Left lung (tissue), 10 donors: ENCODE data around the gene CYB5D1. TPM values are rescaled to one million over a fixed set of nuclear protein-coding genes. Genes with fewer than 3 reads are reported as not detected.
A peak's percentile ranks its signal among the peaks of the same experiment; 100 is the strongest.

ENCODE experiments used
- ATAC-seq: fragments of 200-7000 bp; cut with Tn5 transposase; one replicate; pipeline ENCODE4 v1.9.1; 2020; ENCODE audit warnings: moderate library complexity
- DNase-seq, 4 donors: peaks; one replicate each; pipeline ENCODE4 v3.0.0-alpha.2; 2013 to 2020
- H3K27ac ChIP-seq, 2 donors: fragments of 200-600 bp; sonication (generic) in 1 of 2; one replicate each; pipeline versions ENCODE4 v1.5.0 to v1.8.0; 2020 to 2021
- H3K27me3 ChIP-seq, 2 donors: fragments of 200-600 bp; sonication (generic) in 1 of 2; one replicate each; pipeline versions ENCODE4 v1.5.0 to v1.8.0; 2020 to 2021
- H3K36me3 ChIP-seq, 2 donors: fragments of 200-600 bp; sonication (generic) in 1 of 2; one replicate each; pipeline versions ENCODE4 v1.5.0 to v1.8.0; 2020 to 2021
- H3K4me1 ChIP-seq, 2 donors: fragments of 200-600 bp; one replicate each; pipeline ENCODE4 v1.8.0; 2021
- H3K4me3 ChIP-seq, 2 donors: fragments of 200-600 bp; sonication (generic) in 1 of 2; one replicate each; pipeline versions ENCODE4 v1.5.0 to v1.8.0; 2020 to 2021; ENCODE audit warnings: mild to moderate bottlenecking in 1 of 2
- H3K9me3 ChIP-seq, 2 donors: fragments of 200-600 bp; sonication (generic) in 1 of 2; one replicate each; pipeline versions ENCODE4 v1.5.0 to v1.8.0; 2020 to 2021
- intact Hi-C, 2 donors: fragments of 100-400 bp; cut with DNase I; formaldehyde crosslinking; loops; one replicate each; pipeline versions ENCODE4 v1.11.2 to v1.14.2; 2022
- polyA plus RNA-seq, 6 donors: library from polyadenylated mRNA; unstranded; fragments of 120-200 nt; gene quantifications; one replicate each; pipeline ENCODE4 v1.2.1, GENCODE V29; 2013; ENCODE audit not compliant: insufficient read length in 6 of 6
- total RNA-seq, 2 donors: library from RNA; stranded (reverse); fragmentation: NEBNext Ultra II Directional; extraction: Animal tissue kit (Norgen Biotek cat#: 25700); gene quantifications; one replicate each; pipeline ENCODE4 v1.2.1, GENCODE V29; 2021
- TF ChIP-seq, protein P1 (sequence below), 2 donors: fragments of 200-600 bp; sonication (generic) in 1 of 2; IDR thresholded peaks; one replicate each; pipeline versions ENCODE4 v1.5.0 to v1.8.0; 2021; ENCODE audit warnings: antibody characterized with exemption in 2 of 2
- donor health status: DM: no; HTN: yes; CAD: no.
- donor health status: DM: no; HTN: no; CAD: no.

The CYB5D1 gene
- total and polyA plus RNA-seq, 8 donors, result 9.8 to 25.8 (median 19.2) TPM

DNA sequence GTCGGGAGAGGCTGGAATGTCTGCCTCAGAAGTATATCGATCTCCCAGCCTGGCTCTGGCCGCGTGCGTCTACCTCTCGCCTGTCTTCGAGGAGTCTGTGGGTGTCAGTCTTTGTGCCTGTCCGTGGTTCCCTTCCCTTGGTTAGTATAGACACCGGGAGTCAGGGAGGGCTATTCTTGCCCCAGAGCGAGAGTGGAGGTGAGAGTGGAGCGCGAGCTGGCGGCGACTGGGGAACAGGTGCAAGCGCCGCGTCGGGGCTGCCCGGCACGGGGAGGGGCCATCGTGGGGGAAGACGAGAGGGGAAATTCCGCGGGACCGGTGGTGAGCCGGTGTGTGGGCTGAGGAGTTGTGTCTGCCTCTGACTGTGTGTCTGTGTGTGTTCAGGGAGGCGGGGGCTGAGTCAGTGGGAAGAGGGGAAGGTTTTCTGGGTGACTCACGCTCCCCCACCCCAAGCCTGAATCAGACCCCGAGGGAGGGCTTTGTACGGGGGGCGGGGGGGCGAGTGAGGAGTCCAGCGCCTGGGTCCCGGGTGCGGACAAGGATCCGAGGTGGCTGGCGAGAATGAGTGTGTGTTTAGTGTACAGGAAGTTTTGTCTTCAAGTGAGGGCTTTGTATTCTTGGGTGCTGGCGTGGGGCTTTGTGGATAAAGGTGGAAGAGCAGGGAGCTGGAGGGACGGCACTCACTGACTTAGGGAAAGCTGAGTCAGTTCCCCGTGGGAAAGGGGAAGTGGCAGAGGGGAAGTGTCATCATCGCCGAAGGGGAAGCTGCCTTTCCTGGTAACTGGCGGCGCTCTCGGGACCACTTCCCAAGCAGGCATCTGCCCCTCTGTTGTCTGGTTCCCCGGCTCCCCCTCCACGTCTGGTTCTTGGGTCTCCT lies 15.2 kb upstream of the CYB5D1 start:
- ATAC-seq, result peak; percentile 28
- Histone ChIP-seq H3K4me3 (peak overlapping the region; percentile 63 to 82), H3K4me1 (peaks cover 28 to 58% of the 10 kb centered on the region in 2 donors), H3K9me3 (no peaks in the 10 kb centered on the region), H3K36me3 (peaks cover 0 to 26% of the 10 kb centered on the region in 2 donors), H3K27ac (peak overlapping the region; percentile 99 to 100), H3K27me3 (no peaks in the 10 kb centered on the region)
- intact Hi-C loops, result no loop called here
- DNase-seq, result peak; percentile 54 to 94 (median 82)
- TF ChIP-seq, protein P1, sequence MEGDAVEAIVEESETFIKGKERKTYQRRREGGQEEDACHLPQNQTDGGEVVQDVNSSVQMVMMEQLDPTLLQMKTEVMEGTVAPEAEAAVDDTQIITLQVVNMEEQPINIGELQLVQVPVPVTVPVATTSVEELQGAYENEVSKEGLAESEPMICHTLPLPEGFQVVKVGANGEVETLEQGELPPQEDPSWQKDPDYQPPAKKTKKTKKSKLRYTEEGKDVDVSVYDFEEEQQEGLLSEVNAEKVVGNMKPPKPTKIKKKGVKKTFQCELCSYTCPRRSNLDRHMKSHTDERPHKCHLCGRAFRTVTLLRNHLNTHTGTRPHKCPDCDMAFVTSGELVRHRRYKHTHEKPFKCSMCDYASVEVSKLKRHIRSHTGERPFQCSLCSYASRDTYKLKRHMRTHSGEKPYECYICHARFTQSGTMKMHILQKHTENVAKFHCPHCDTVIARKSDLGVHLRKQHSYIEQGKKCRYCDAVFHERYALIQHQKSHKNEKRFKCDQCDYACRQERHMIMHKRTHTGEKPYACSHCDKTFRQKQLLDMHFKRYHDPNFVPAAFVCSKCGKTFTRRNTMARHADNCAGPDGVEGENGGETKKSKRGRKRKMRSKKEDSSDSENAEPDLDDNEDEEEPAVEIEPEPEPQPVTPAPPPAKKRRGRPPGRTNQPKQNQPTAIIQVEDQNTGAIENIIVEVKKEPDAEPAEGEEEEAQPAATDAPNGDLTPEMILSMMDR (IDR thresholded peaks at IDR 0.05), result peak in 1 of 2 donors; percentile 9

DNA sequence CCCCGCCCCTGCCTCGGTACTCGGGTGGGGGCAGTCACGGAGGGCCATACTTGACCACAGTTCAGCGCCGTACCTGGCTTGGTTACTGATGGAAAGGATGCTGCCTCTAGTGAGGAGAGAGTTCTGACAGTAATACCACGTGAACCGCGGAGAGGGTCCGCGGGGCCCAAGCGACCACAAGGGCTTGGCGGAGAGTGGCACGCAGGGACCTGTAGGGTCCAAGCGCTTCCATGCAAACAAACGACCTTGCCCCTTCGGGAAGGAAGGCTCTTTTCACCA lies 14.6 kb upstream of the CYB5D1 start:
- Histone ChIP-seq H3K27ac (peak overlapping the region; percentile 99 to 100), H3K36me3 (peaks cover 0 to 32% of the 10 kb centered on the region in 2 donors), H3K4me3 (peak overlapping the region; percentile 63 to 82), H3K9me3 (no peaks in the 10 kb centered on the region), H3K27me3 (no peaks in the 10 kb centered on the region), H3K4me1 (peaks cover 26 to 54% of the 10 kb centered on the region in 2 donors)
- ATAC-seq, result no peak
- no peak for DNase-seq
- intact Hi-C loops, result no loop called here
- TF ChIP-seq, protein P1 (IDR thresholded peaks at IDR 0.05), result no peak

DNA sequence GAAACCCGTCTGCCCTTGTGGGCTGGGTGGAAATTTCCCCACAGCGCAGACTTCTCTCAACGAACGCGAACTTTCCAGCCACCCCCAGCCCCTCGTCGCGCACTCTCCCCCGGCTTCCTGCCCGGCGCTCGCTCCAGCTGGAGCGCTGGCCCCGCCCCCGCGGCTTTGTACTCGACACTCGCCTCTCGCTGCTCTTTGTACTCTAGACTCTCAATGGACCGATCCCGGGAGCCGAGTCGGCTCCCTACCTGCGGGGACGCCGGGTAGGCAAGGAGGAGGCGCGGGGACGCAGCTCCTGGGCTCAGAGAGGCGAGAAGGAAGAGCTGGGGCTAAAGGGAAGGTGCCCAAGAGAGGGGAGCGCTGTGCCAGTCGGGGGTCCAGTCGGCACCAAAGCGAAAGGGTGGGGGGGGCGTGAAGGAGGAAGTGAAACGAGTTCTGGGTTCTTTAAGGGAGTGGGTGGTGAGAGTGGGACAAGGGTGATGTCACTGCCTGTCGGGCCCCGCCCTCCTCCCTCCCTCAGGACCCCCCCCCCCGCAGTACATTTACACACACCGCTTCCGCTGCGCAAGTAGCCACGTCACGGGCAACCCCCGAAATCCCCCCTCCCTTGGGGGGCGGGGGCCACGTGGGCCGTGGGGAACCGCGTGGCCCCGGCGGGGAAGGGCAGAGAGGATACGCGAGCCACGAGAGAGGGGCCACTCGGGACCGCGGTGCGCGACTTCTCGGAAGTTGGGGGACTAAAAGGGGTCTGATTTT lies 14.1 kb upstream of the CYB5D1 start:
- peaks cover 23 to 52% of the 10 kb centered on the region in 2 donors for H3K4me1 ChIP-seq
- H3K27me3 ChIP-seq, result no peaks in the 10 kb centered on the region
- H3K36me3 ChIP-seq, result peaks cover 0 to 37% of the 10 kb centered on the region in 2 donors
- peak; percentile 81 to 95 (median 88) for DNase-seq
- intact Hi-C loops, result no loop called here
- H3K4me3 ChIP-seq, result peak overlapping the region; percentile 63 to 82
- peak; percentile 55 for ATAC-seq
- TF ChIP-seq, protein P1 (IDR thresholded peaks at IDR 0.05), result no peak
- H3K9me3 ChIP-seq, result no peaks in the 10 kb centered on the region
- H3K27ac ChIP-seq, result peak overlapping the region; percentile 99 to 100

DNA sequence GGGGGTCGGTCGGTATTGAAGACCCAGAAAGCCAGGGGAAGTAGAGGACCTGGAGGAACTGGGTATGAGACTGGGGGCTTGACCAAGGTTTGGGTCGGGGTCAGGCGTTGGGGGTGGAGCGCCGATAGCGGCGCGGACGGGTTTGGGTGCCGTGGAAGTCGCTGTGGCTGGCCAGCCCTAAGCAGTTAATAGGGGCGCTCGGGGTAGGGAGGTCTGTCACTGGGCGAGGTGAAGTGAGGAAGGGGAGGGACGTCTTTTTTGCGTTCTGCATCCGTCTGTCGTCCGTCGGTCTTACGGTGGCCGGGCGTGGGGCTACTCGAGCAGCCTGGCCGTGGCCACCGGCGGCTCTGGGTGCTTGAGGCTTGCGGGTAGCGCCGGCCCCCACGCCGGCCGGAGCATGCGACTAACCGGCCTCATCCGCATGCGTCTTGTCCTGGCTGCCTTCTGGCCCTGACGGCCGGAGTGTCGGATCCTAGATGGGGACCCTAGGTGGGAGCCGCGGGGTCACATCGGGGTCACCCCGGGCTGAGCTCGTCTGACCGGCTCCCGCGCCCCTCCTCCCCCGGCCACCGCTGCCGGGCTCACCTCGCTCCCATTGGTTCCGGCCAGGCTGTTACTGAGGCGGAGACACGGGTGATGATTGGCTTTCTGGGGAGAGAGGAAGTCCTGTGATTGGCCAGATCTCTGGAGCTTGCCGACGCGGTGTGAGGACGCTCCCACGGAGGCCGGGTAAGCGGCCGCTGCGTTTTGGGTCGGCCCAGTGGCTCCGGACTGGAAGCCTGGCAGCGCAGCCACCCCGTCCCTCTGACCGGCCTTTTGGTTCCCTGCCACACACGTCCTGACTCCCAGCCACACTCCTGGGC lies 13.3 kb upstream of the CYB5D1 start:
- peaks cover 0 to 45% of the 10 kb centered on the region in 2 donors for H3K36me3 ChIP-seq
- intact Hi-C loops, result no loop called here
- ATAC-seq, result peak; percentile 64

More for the DNA sequence above, 13.3 kb upstream of the CYB5D1 start:
- Histone ChIP-seq H3K27me3 (no peaks in the 10 kb centered on the region), H3K4me3 (peak overlapping the region; percentile 63 to 82), H3K27ac (peak overlapping the region; percentile 99 to 100), H3K9me3 (no peaks in the 10 kb centered on the region), H3K4me1 (peaks cover 15 to 48% of the 10 kb centered on the region in 2 donors)
- peak; percentile 83 to 95 (median 93) for DNase-seq
- TF ChIP-seq, protein P1 (IDR thresholded peaks at IDR 0.05), result no peak
